ENCODE data around the gene ST7.

Gene ST7

GRCh38 chr7:117190746-117191435 is 237.6 kb downstream of the ST7 start:
- no peak overlapping the region for H3K9ac ChIP-seq (ENCODE audit: insufficient read length, low read depth)
- no peak for DNase-seq (ENCODE audit: low read depth, low spot score)
- H3K36me3 ChIP-seq (ENCODE audit: insufficient read depth, insufficient read length, low read length) = peaks cover 7% of the 10 kb centered on the region
- H3K4me1 ChIP-seq (ENCODE audit: insufficient read depth, insufficient read length) = no peaks in the 10 kb centered on the region
- H3K9me3 ChIP-seq (ENCODE audit: insufficient read depth, low read length) = no peaks in the 10 kb centered on the region
- no peaks in the 10 kb centered on the region for H3K27me3 ChIP-seq (ENCODE audit: insufficient read depth, insufficient read length)
- no peak overlapping the region for H3K4me3 ChIP-seq (ENCODE audit: insufficient read length, low read depth)
- TF ChIP-seq YY1 (IDR thresholded peaks at IDR 0.05; ENCODE audit: insufficient read depth, insufficient read length) = no peak
- no peak for TF ChIP-seq ZNF274 (IDR thresholded peaks at IDR 0.05; ENCODE audit: low read depth, low read length)
- TF ChIP-seq SUZ12 (IDR thresholded peaks at IDR 0.05; ENCODE audit: extremely low read depth, insufficient read depth, insufficient read length) = no peak

- H3K36me3 ChIP-seq (ENCODE audit: insufficient read depth, insufficient read length, low read length) = peaks cover 7% of the 10 kb centered on the region
- H3K4me1 ChIP-seq (ENCODE audit: insufficient read depth, insufficient read length) = no peaks in the 10 kb centered on the region
- H3K4me3 ChIP-seq (ENCODE audit: insufficient read length, low read depth) = no peak overlapping the region
- no peak overlapping the region for H3K9ac ChIP-seq (ENCODE audit: insufficient read length, low read depth)
- TF ChIP-seq SUZ12 (IDR thresholded peaks at IDR 0.05; ENCODE audit: extremely low read depth, insufficient read depth, insufficient read length) (no peak), ZNF274 (IDR thresholded peaks at IDR 0.05; ENCODE audit: low read depth, low read length) (no peak), YY1 (IDR thresholded peaks at IDR 0.05; ENCODE audit: insufficient read depth, insufficient read length) (no peak)
- no peaks in the 10 kb centered on the region for H3K27me3 ChIP-seq (ENCODE audit: insufficient read depth, insufficient read length)
- DNase-seq (ENCODE audit: low read depth, low spot score) = no peak
- no peaks in the 10 kb centered on the region for H3K9me3 ChIP-seq (ENCODE audit: insufficient read depth, low read length)
Observed at GRCh38 chr7:117192108-117192507, 238.8 kb downstream of the ST7 start.

- Histone ChIP-seq H3K36me3 (ENCODE audit: insufficient read depth, insufficient read length, low read length) (peaks cover 7% of the 10 kb centered on the region), H3K4me1 (ENCODE audit: insufficient read depth, insufficient read length) (no peaks in the 10 kb centered on the region), H3K4me3 (ENCODE audit: insufficient read length, low read depth) (no peak overlapping the region), H3K9me3 (ENCODE audit: insufficient read depth, low read length) (no peaks in the 10 kb centered on the region), H3K9ac (ENCODE audit: insufficient read length, low read depth) (no peak overlapping the region), H3K27me3 (ENCODE audit: insufficient read depth, insufficient read length) (no peaks in the 10 kb centered on the region)
- no peak for TF ChIP-seq ZNF274 (IDR thresholded peaks at IDR 0.05; ENCODE audit: low read depth, low read length)
- TF ChIP-seq YY1 (IDR thresholded peaks at IDR 0.05; ENCODE audit: insufficient read depth, insufficient read length) = no peak
- no peak for TF ChIP-seq SUZ12 (IDR thresholded peaks at IDR 0.05; ENCODE audit: extremely low read depth, insufficient read depth, insufficient read length)
- DNase-seq (ENCODE audit: low read depth, low spot score) = no peak
Observed at GRCh38 chr7:117193564-117193963, 240.3 kb downstream of the ST7 start.

- TF ChIP-seq SUZ12 (IDR thresholded peaks at IDR 0.05; ENCODE audit: extremely low read depth, insufficient read depth, insufficient read length) (no peak), YY1 (IDR thresholded peaks at IDR 0.05; ENCODE audit: insufficient read depth, insufficient read length) (no peak), ZNF274 (IDR thresholded peaks at IDR 0.05; ENCODE audit: low read depth, low read length) (no peak)
- Histone ChIP-seq H3K27me3 (ENCODE audit: insufficient read depth, insufficient read length) (no peaks in the 10 kb centered on the region), H3K9me3 (ENCODE audit: insufficient read depth, low read length) (no peaks in the 10 kb centered on the region), H3K4me1 (ENCODE audit: insufficient read depth, insufficient read length) (no peaks in the 10 kb centered on the region), H3K36me3 (ENCODE audit: insufficient read depth, insufficient read length, low read length) (peaks cover 7% of the 10 kb centered on the region), H3K9ac (ENCODE audit: insufficient read length, low read depth) (no peak overlapping the region), H3K4me3 (ENCODE audit: insufficient read length, low read depth) (no peak overlapping the region)
- no peak for DNase-seq (ENCODE audit: low read depth, low spot score)
Observed at GRCh38 chr7:117194445-117194844, 241.1 kb downstream of the ST7 start.

GRCh38 chr7:117195361-117196029 is 242.2 kb downstream of the ST7 start:
- Histone ChIP-seq H3K36me3 (ENCODE audit: insufficient read depth, insufficient read length, low read length) (no peaks in the 10 kb centered on the region), H3K4me1 (ENCODE audit: insufficient read depth, insufficient read length) (no peaks in the 10 kb centered on the region), H3K4me3 (ENCODE audit: insufficient read length, low read depth) (no peak overlapping the region), H3K27me3 (ENCODE audit: insufficient read depth, insufficient read length) (no peaks in the 10 kb centered on the region), H3K9me3 (ENCODE audit: insufficient read depth, low read length) (no peaks in the 10 kb centered on the region), H3K9ac (ENCODE audit: insufficient read length, low read depth) (no peak overlapping the region)
- TF ChIP-seq ZNF274 (IDR thresholded peaks at IDR 0.05; ENCODE audit: low read depth, low read length) = no peak
- TF ChIP-seq YY1 (IDR thresholded peaks at IDR 0.05; ENCODE audit: insufficient read depth, insufficient read length) = no peak
- no peak for TF ChIP-seq SUZ12 (IDR thresholded peaks at IDR 0.05; ENCODE audit: extremely low read depth, insufficient read depth, insufficient read length)
- no peak for DNase-seq (ENCODE audit: low read depth, low spot score)

GRCh38 chr7:117200132-117200531 is 246.8 kb downstream of the ST7 start:
- no peak overlapping the region for H3K9ac ChIP-seq (ENCODE audit: insufficient read length, low read depth)
- H3K9me3 ChIP-seq (ENCODE audit: insufficient read depth, low read length) = no peaks in the 10 kb centered on the region
- TF ChIP-seq SUZ12 (IDR thresholded peaks at IDR 0.05; ENCODE audit: extremely low read depth, insufficient read depth, insufficient read length) (no peak), ZNF274 (IDR thresholded peaks at IDR 0.05; ENCODE audit: low read depth, low read length) (no peak), YY1 (IDR thresholded peaks at IDR 0.05; ENCODE audit: insufficient read depth, insufficient read length) (no peak)
- H3K27me3 ChIP-seq (ENCODE audit: insufficient read depth, insufficient read length) = no peaks in the 10 kb centered on the region
- no peak overlapping the region for H3K4me3 ChIP-seq (ENCODE audit: insufficient read length, low read depth)
- no peaks in the 10 kb centered on the region for H3K36me3 ChIP-seq (ENCODE audit: insufficient read depth, insufficient read length, low read length)
- no peak for DNase-seq (ENCODE audit: low read depth, low spot score)
- H3K4me1 ChIP-seq (ENCODE audit: insufficient read depth, insufficient read length) = no peaks in the 10 kb centered on the region

GRCh38 chr7:117200786-117201458 is 247.6 kb downstream of the ST7 start:
- H3K4me3 ChIP-seq (ENCODE audit: insufficient read length, low read depth) = no peak overlapping the region
- no peaks in the 10 kb centered on the region for H3K4me1 ChIP-seq (ENCODE audit: insufficient read depth, insufficient read length)
- no peaks in the 10 kb centered on the region for H3K36me3 ChIP-seq (ENCODE audit: insufficient read depth, insufficient read length, low read length)
- DNase-seq (ENCODE audit: low read depth, low spot score) = no peak
- H3K27me3 ChIP-seq (ENCODE audit: insufficient read depth, insufficient read length) = no peaks in the 10 kb centered on the region
- TF ChIP-seq YY1 (IDR thresholded peaks at IDR 0.05; ENCODE audit: insufficient read depth, insufficient read length) (no peak), ZNF274 (IDR thresholded peaks at IDR 0.05; ENCODE audit: low read depth, low read length) (no peak)
- H3K9ac ChIP-seq (ENCODE audit: insufficient read length, low read depth) = no peak overlapping the region
- H3K9me3 ChIP-seq (ENCODE audit: insufficient read depth, low read length) = no peaks in the 10 kb centered on the region
